ENCODE data around the gene PLEKHA3. TPM values are rescaled to one million over a fixed set of nuclear protein-coding genes. Genes with fewer than 3 reads are reported as not detected.

PLEKHA3 gene
- total RNA-seq, 4 donors from 2014 or later = 9.1 to 45.5 (median 14.2) TPM

DNA sequence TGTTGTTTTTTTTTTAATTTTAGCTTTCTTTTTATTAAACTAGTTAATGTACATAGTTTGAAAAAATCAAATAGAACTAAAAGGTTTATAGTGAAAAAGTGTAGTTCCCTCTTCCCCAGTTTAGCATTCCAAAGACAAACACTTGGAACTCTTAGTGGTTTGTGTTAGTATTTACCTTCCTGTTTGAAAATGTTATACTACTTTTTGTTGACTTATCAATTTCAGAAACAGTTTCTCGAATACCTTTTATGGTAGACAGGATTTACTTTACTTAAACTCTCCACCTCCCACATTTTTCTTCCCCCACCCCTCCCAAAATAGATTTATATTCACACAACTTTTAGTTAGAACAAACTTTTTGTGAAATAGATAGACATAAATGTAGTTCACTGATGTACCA lies 26.7 kb downstream of the PLEKHA3 start:
- TF ChIP-seq, protein P1, sequence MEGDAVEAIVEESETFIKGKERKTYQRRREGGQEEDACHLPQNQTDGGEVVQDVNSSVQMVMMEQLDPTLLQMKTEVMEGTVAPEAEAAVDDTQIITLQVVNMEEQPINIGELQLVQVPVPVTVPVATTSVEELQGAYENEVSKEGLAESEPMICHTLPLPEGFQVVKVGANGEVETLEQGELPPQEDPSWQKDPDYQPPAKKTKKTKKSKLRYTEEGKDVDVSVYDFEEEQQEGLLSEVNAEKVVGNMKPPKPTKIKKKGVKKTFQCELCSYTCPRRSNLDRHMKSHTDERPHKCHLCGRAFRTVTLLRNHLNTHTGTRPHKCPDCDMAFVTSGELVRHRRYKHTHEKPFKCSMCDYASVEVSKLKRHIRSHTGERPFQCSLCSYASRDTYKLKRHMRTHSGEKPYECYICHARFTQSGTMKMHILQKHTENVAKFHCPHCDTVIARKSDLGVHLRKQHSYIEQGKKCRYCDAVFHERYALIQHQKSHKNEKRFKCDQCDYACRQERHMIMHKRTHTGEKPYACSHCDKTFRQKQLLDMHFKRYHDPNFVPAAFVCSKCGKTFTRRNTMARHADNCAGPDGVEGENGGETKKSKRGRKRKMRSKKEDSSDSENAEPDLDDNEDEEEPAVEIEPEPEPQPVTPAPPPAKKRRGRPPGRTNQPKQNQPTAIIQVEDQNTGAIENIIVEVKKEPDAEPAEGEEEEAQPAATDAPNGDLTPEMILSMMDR (IDR thresholded peaks at IDR 0.05) = no peak
- no peak for TF ChIP-seq POLR2A (IDR thresholded peaks at IDR 0.05)
- no peak for DNase-seq
- Histone ChIP-seq H3K36me3 (no peaks in the 10 kb centered on the region), H3K4me1 (no peaks in the 10 kb centered on the region), H3K27ac (no peak overlapping the region), H3K27me3 (no peaks in the 10 kb centered on the region), H3K9me3 (no peaks in the 10 kb centered on the region), H3K4me3 (no peak overlapping the region)
- intact Hi-C loops (cut with DNase I; ENCODE audit: low total_unique reads) = no loop called here

- intact Hi-C loops (cut with DNase I; ENCODE audit: low total_unique reads) = no loop called here
- no peak for TF ChIP-seq POLR2A (IDR thresholded peaks at IDR 0.05)
- TF ChIP-seq, protein P1 (IDR thresholded peaks at IDR 0.05) = no peak
- Histone ChIP-seq H3K36me3 (no peaks in the 10 kb centered on the region), H3K4me3 (no peak overlapping the region), H3K27ac (no peak overlapping the region), H3K27me3 (peaks cover 0 to 2% of the 10 kb centered on the region in 2 donors), H3K9me3 (no peaks in the 10 kb centered on the region), H3K4me1 (no peaks in the 10 kb centered on the region)
- no peak for DNase-seq
Observed at GRCh38 chr2:178508646-178509045, 28.4 kb downstream of the PLEKHA3 start.

- intact Hi-C loops (cut with DNase I; ENCODE audit: low total_unique reads) = no loop called here
- Histone ChIP-seq H3K27ac (no peak overlapping the region), H3K4me3 (no peak overlapping the region), H3K9me3 (no peaks in the 10 kb centered on the region), H3K27me3 (peaks cover 0 to 2% of the 10 kb centered on the region in 2 donors), H3K4me1 (no peaks in the 10 kb centered on the region), H3K36me3 (no peaks in the 10 kb centered on the region)
- no peak for DNase-seq
- TF ChIP-seq POLR2A (IDR thresholded peaks at IDR 0.05) = no peak
- TF ChIP-seq, protein P1 (IDR thresholded peaks at IDR 0.05) = no peak
Observed at GRCh38 chr2:178510384-178510783, 30.1 kb downstream of the PLEKHA3 start.

- Histone ChIP-seq H3K4me3 (no peak overlapping the region), H3K36me3 (no peaks in the 10 kb centered on the region), H3K27me3 (peaks cover 0 to 2% of the 10 kb centered on the region in 2 donors), H3K9me3 (no peaks in the 10 kb centered on the region), H3K27ac (no peak overlapping the region), H3K4me1 (no peaks in the 10 kb centered on the region)
- no peak for DNase-seq
- TF ChIP-seq, protein P1 (IDR thresholded peaks at IDR 0.05) = no peak
- no peak for TF ChIP-seq POLR2A (IDR thresholded peaks at IDR 0.05)
- intact Hi-C loops (cut with DNase I; ENCODE audit: low total_unique reads) = no loop called here
Observed at GRCh38 chr2:178512484-178512883, 32.2 kb downstream of the PLEKHA3 start.

DNA sequence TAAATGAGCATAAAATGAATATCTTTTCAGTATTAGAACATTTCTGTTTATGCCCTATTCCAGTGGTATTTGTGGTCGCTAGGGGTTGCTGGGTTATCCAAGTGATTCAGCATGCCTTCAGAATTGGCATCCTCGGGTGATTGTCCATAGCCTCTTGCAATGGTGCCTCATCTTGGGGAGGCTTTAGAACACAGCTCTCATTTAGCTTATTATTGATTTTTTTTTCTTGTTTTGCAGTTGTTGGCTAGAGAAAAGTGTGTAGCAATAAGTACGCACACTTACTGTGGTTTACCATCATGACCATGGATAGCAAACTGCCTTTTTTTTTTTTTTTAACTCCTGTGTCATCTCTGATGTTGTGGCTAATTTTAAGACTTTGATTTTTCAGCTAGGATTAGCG lies 33.6 kb downstream of the PLEKHA3 start:
- Histone ChIP-seq H3K4me1 (no peaks in the 10 kb centered on the region), H3K36me3 (no peaks in the 10 kb centered on the region), H3K9me3 (no peaks in the 10 kb centered on the region), H3K4me3 (no peak overlapping the region), H3K27me3 (peaks cover 0 to 2% of the 10 kb centered on the region in 2 donors), H3K27ac (no peak overlapping the region)
- intact Hi-C loops (cut with DNase I; ENCODE audit: low total_unique reads) = no loop called here
- no peak for DNase-seq
- no peak for TF ChIP-seq POLR2A (IDR thresholded peaks at IDR 0.05)
- TF ChIP-seq, protein P1 (IDR thresholded peaks at IDR 0.05) = no peak

All from uterus (tissue), 4 donors.